ENCODE results near the gene LCMT1. TPM values are rescaled to one million over a fixed set of nuclear protein-coding genes. Genes with fewer than 3 reads are reported as not detected.

LCMT1 gene
- total and polyA plus RNA-seq, 4 donors = 40.1 to 70.9 (median 59.0) TPM

DNA sequence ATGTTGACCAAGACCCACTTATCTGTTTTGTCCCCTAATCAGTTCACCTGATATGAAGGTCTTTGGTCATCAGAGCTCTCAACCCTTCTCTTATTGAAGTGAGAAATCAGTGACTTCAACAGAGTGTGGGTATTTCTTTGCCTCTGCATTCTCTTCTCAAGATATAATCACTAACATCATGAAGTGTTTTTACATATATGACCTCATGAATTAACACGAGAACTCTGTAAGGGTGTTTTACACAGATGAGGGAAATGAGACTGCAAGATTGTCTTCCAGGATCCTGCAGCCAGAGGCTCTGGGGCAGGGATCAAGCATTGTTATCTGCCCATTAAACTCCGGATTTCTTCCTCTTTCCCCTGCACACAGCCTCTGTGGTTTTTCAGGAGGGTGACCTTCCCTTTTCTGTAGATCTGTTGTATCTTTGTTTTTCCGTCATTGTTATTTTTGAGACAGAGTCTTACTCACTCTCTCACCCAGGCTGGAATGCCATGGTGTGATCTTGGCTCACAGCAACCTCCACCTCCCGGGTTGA lies 22.7 kb downstream of the LCMT1 start:
- no CpG with 5 or more reads among the region's 4 CpGs for WGBS (ENCODE audit: insufficient coverage)
- peaks cover 62% of the 10 kb centered on the region for H3K36me3 ChIP-seq (ENCODE audit: control insufficient read depth, insufficient read depth, low read length)
- H3K27me3 ChIP-seq (ENCODE audit: control insufficient read depth, insufficient read depth, low read length) = no peaks in the 10 kb centered on the region
- no peak for DNase-seq (ENCODE audit: low read depth in 4 of 6, low spot score in 6 of 6)
- no peak overlapping the region for H3K27ac ChIP-seq (ENCODE audit: low read depth, low read length)
- no peaks in the 10 kb centered on the region for H3K9me3 ChIP-seq (ENCODE audit: control insufficient read depth, insufficient read depth, low read length)
- H3K4me1 ChIP-seq (ENCODE audit: control insufficient read depth, insufficient read depth, low read length) = no peaks in the 10 kb centered on the region
- H3K4me3 ChIP-seq (ENCODE audit: low read depth, low read length) = no peak overlapping the region

DNA sequence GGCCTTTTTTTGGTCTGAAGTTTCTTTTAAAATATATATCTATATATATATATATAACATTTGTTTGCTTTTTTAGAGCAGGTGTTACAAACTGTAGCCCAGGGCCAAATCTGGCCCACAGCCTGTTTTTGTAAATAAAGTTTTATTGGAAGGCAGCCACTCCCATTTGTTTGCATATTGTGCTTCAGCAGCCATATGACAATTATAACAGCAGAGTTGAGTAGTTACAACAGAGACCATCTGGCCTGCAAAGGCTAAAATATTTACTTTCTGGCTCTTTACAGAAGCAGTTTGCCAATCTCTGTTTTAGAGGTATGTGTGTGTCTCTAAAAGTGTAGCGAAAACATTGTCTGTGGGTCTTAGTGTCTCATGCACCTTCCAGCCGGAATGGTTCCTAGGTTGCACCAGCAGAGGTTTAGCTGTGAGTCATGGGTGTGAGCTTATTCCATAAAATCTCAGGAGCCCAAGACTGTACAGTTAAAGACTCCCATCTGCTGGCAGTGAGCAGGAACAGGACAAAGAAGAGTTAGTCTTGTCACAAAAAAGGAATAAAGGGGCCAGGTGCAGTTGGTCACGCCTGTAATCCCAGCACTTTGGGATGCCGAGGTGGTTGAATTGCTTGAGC lies 23.8 kb downstream of the LCMT1 start:
- no peaks in the 10 kb centered on the region for H3K27me3 ChIP-seq (ENCODE audit: control insufficient read depth, insufficient read depth, low read length)
- WGBS (ENCODE audit: insufficient coverage) = 100% methylated on average over 2 of the region's 4 CpGs
- DNase-seq (ENCODE audit: low read depth in 4 of 6, low spot score in 6 of 6) = peak in 1 of 6 donors; percentile 78
- H3K4me3 ChIP-seq (ENCODE audit: low read depth, low read length) = no peak overlapping the region
- no peak overlapping the region for H3K27ac ChIP-seq (ENCODE audit: low read depth, low read length)
- peaks cover 70% of the 10 kb centered on the region for H3K36me3 ChIP-seq (ENCODE audit: control insufficient read depth, insufficient read depth, low read length)
- H3K9me3 ChIP-seq (ENCODE audit: control insufficient read depth, insufficient read depth, low read length) = no peaks in the 10 kb centered on the region
- no peaks in the 10 kb centered on the region for H3K4me1 ChIP-seq (ENCODE audit: control insufficient read depth, insufficient read depth, low read length)

DNA sequence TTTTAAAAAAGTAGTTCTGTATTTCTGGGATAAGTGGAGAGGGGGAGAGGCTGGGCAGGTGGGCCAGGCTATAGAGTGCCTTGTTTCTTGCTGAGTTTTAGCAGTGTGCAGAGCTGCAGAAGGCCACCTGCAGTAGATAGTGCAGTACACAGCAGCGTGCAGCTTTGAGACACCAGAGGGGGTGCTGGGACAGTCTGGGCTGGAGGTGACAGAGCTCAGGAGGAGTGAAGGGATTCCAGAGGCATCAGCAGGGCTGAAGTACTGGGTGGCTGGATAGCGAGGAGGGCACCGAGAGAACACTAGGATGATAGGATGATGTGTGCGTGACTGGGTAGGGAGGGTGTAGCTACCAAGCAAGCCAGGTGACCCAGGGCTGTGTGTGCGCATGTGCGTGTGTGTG lies 26.6 kb downstream of the LCMT1 start:
- H3K4me3 ChIP-seq (ENCODE audit: low read depth, low read length) = no peak overlapping the region
- no peak overlapping the region for H3K27ac ChIP-seq (ENCODE audit: low read depth, low read length)
- no peaks in the 10 kb centered on the region for H3K4me1 ChIP-seq (ENCODE audit: control insufficient read depth, insufficient read depth, low read length)
- no peak for DNase-seq (ENCODE audit: low read depth in 4 of 6, low spot score in 6 of 6)
- H3K36me3 ChIP-seq (ENCODE audit: control insufficient read depth, insufficient read depth, low read length) = peaks cover 80% of the 10 kb centered on the region
- H3K9me3 ChIP-seq (ENCODE audit: control insufficient read depth, insufficient read depth, low read length) = no peaks in the 10 kb centered on the region
- 91% methylated on average over 6 of the region's 6 CpGs for WGBS (ENCODE audit: insufficient coverage)
- no peaks in the 10 kb centered on the region for H3K27me3 ChIP-seq (ENCODE audit: control insufficient read depth, insufficient read depth, low read length)

DNA sequence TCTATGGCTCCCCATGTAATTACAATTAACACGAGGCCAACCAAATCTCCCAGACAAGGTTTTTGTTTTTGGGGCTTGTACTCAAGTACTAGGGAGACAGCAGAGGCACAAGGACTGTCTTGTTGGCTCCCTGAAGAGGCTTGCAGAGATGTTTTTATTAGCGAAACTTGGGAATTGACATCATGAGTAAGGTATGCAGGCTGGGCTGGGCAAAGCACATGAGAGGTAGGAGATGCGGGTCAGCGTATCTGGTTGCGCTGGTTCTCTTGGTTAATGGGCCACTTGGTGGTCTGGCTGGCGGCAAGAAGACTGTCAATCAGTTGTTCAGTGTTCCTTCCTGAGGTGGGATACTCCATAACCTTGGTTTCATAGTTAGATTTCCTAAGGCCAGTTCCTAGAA lies 28.9 kb downstream of the LCMT1 start:
- WGBS (ENCODE audit: insufficient coverage) = 100% methylated on average over 5 of the region's 6 CpGs
- H3K27ac ChIP-seq (ENCODE audit: low read depth, low read length) = no peak overlapping the region
- H3K27me3 ChIP-seq (ENCODE audit: control insufficient read depth, insufficient read depth, low read length) = no peaks in the 10 kb centered on the region
- no peaks in the 10 kb centered on the region for H3K9me3 ChIP-seq (ENCODE audit: control insufficient read depth, insufficient read depth, low read length)
- H3K4me1 ChIP-seq (ENCODE audit: control insufficient read depth, insufficient read depth, low read length) = no peaks in the 10 kb centered on the region
- H3K4me3 ChIP-seq (ENCODE audit: low read depth, low read length) = no peak overlapping the region
- no peak for DNase-seq (ENCODE audit: low read depth in 4 of 6, low spot score in 6 of 6)
- H3K36me3 ChIP-seq (ENCODE audit: control insufficient read depth, insufficient read depth, low read length) = peaks cover 64% of the 10 kb centered on the region

DNA sequence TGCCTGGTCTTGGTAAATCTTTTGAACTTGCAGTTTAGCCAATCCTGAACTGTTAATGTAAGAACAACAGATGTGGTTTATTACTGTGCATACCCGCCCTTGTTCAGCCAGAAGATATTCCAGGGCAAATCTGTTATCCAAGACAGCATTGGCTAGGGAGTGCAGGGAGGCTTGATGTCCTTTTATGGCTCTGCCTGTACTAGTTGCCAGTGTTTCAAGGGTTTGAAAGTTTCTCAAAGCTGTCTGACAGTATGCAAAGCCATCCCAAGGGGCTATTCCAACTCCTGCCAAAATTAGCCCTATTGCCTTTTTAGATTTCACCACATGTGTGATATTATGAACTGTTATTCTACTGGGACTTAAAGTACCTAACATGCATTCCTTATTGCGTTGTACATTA lies 30.1 kb downstream of the LCMT1 start:
- H3K27me3 ChIP-seq (ENCODE audit: control insufficient read depth, insufficient read depth, low read length) = no peaks in the 10 kb centered on the region
- DNase-seq (ENCODE audit: low read depth in 4 of 6, low spot score in 6 of 6) = peak in 1 of 6 donors; percentile 14
- H3K4me3 ChIP-seq (ENCODE audit: low read depth, low read length) = no peak overlapping the region
- H3K36me3 ChIP-seq (ENCODE audit: control insufficient read depth, insufficient read depth, low read length) = peaks cover 60% of the 10 kb centered on the region
- no peaks in the 10 kb centered on the region for H3K9me3 ChIP-seq (ENCODE audit: control insufficient read depth, insufficient read depth, low read length)
- H3K27ac ChIP-seq (ENCODE audit: low read depth, low read length) = no peak overlapping the region
- 71% methylated on average over 1 of the region's 2 CpGs for WGBS (ENCODE audit: insufficient coverage)
- no peaks in the 10 kb centered on the region for H3K4me1 ChIP-seq (ENCODE audit: control insufficient read depth, insufficient read depth, low read length)

DNA sequence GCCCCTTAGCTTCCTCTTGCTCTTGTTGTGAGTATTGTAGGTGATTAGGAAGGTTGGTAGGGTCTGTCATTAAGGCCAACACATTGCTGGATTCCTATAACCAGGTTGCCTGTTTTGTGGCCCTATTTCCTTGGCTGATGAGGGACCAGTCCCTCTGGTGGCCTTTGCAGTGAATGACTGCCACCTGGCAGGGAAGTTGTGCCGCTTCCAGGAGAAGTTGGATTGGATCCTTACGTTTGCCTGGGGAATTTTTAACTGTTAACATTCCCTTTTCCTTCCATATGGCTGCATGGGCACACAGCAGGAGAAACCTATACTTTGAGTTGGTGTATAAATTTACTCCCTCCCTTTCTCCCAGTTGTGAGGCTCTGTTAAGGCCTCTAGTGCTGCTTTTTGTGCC lies 32.4 kb downstream of the LCMT1 start:
- H3K27ac ChIP-seq (ENCODE audit: low read depth, low read length) = no peak overlapping the region
- H3K9me3 ChIP-seq (ENCODE audit: control insufficient read depth, insufficient read depth, low read length) = no peaks in the 10 kb centered on the region
- no peaks in the 10 kb centered on the region for H3K27me3 ChIP-seq (ENCODE audit: control insufficient read depth, insufficient read depth, low read length)
- H3K36me3 ChIP-seq (ENCODE audit: control insufficient read depth, insufficient read depth, low read length) = peaks cover 50% of the 10 kb centered on the region
- no CpG with 5 or more reads among the region's 2 CpGs for WGBS (ENCODE audit: insufficient coverage)
- no peak overlapping the region for H3K4me3 ChIP-seq (ENCODE audit: low read depth, low read length)
- no peaks in the 10 kb centered on the region for H3K4me1 ChIP-seq (ENCODE audit: control insufficient read depth, insufficient read depth, low read length)
- DNase-seq (ENCODE audit: low read depth in 4 of 6, low spot score in 6 of 6) = peak in 2 of 6 donors; percentile 7 to 55

DNA sequence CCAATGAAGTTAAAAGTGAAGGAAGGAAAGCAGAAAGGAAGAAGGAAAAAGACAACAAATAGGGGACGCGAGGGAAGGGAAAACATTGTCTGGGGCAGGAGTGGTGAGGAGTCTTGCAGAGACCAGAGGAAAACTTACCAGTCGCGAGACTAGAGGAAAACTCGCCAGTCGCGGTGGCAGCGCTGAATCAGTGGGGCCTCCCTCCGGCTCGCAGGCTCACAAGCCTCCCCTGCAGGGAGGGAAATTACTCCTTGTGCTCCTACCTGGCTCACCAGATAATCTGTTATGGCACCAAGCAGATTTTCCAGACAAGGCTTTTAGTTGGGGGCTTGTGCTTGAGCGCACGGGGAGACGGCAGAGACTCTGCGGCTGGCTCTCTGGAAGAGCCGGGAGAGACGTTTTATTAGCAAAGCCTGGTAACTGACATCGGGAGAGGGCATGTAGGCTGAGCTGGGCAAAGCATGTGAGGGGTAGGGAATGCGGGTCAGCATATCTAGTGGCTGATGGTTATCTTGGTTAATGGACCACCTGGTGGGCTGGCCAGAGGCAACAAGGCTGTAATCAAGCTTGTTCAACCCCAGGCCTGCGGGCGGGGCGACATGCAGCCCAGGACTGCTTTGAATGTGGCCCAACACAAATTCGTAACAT lies 37.1 kb downstream of the LCMT1 start:
- DNase-seq (ENCODE audit: low read depth in 4 of 6, low spot score in 6 of 6) = no peak
- Histone ChIP-seq H3K4me3 (ENCODE audit: low read depth, low read length) (no peak overlapping the region), H3K36me3 (ENCODE audit: control insufficient read depth, insufficient read depth, low read length) (peaks cover 28% of the 10 kb centered on the region), H3K27ac (ENCODE audit: low read depth, low read length) (no peak overlapping the region), H3K9me3 (ENCODE audit: control insufficient read depth, insufficient read depth, low read length) (no peaks in the 10 kb centered on the region), H3K27me3 (ENCODE audit: control insufficient read depth, insufficient read depth, low read length) (no peaks in the 10 kb centered on the region), H3K4me1 (ENCODE audit: control insufficient read depth, insufficient read depth, low read length) (no peaks in the 10 kb centered on the region)
- WGBS (ENCODE audit: insufficient coverage) = 72% methylated on average over 18 of the region's 22 CpGs

DNA sequence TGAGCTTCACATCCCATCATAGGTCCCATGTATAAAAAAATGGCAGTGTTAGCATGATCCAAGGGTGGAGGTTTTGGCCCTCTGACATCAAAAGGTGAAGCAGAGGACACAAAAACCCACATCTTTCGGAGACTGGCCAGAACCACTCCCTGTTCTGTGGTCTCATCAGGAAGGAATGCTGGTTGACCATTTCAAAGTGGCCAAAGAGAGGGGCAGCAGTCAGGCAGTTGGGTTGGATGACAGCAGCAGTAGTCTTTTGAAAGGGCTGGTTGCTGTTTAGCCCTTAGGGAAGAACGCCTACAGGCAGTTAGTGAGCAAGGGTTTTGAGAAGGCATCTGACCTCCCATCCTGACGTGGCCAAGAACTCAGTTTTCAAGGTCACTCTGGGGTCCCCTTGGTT lies 40.5 kb downstream of the LCMT1 start:
- no peak for DNase-seq (ENCODE audit: low read depth in 4 of 6, low spot score in 6 of 6)
- Histone ChIP-seq H3K27me3 (ENCODE audit: control insufficient read depth, insufficient read depth, low read length) (no peaks in the 10 kb centered on the region), H3K4me3 (ENCODE audit: low read depth, low read length) (no peak overlapping the region), H3K36me3 (ENCODE audit: control insufficient read depth, insufficient read depth, low read length) (peaks cover 35% of the 10 kb centered on the region), H3K4me1 (ENCODE audit: control insufficient read depth, insufficient read depth, low read length) (peaks cover 3% of the 10 kb centered on the region), H3K27ac (ENCODE audit: low read depth, low read length) (no peak overlapping the region), H3K9me3 (ENCODE audit: control insufficient read depth, insufficient read depth, low read length) (no peaks in the 10 kb centered on the region)
- WGBS (ENCODE audit: insufficient coverage) = 93% methylated on average over 3 of the region's 3 CpGs

DNA sequence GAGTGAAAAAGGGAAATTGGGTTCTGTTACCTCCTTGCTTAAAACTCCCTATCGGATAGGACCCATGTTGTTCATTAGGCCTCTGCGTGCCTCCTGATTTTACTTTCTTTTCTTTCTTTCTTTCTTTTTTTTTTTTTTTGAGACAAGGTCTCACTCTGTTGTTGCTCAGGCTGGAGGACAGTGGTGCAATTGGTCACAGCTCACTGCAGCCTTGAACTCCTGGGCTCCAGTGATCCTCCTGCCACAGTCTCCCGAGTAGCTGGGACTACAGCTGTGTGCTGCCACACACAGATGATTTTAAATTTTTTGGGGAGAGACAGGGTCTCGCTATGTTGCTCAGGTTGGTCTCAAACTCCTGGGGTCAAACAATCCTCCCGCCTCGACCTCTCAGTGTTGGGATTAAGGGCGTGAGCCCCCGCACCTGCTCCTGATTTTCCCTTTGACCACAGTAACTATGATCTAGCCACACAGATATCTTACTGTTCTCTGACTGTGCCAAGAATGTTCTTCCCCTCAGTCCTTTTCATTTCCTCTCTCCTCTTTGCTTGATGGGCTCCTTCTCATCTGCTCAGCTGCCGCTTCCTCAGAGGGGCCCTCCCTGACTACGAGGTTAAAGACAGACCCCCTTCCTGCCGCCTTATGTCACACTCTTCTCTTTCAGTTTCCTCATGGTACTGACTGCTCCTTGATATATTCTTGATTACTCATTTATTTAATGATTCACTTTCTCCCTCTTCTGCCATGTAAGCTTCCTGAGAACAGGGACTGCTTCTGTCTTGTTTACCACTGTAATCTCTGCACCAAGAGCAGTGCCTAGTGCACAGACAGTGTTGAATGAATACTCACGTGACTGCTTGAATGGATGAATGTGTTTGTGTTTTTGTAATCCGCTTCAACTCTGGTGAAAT lies 44.3 kb downstream of the LCMT1 start:
- H3K4me3 ChIP-seq (ENCODE audit: low read depth, low read length) = no peak overlapping the region
- no peaks in the 10 kb centered on the region for H3K27me3 ChIP-seq (ENCODE audit: control insufficient read depth, insufficient read depth, low read length)
- 87% methylated on average over 8 of the region's 13 CpGs for WGBS (ENCODE audit: insufficient coverage)
- H3K27ac ChIP-seq (ENCODE audit: low read depth, low read length) = no peak overlapping the region
- no peaks in the 10 kb centered on the region for H3K9me3 ChIP-seq (ENCODE audit: control insufficient read depth, insufficient read depth, low read length)
- H3K4me1 ChIP-seq (ENCODE audit: control insufficient read depth, insufficient read depth, low read length) = peaks cover 7% of the 10 kb centered on the region
- H3K36me3 ChIP-seq (ENCODE audit: control insufficient read depth, insufficient read depth, low read length) = peaks cover 33% of the 10 kb centered on the region
- no peak for DNase-seq (ENCODE audit: low read depth in 4 of 6, low spot score in 6 of 6)
